HuH-7.5 (cell line): ENCODE data around the gene PLK2.

Experiments used
- DNase-seq: peaks from one replicate; pipeline ENCODE4 v3.0.0; 2011; ENCODE audit warnings: low spot score

PLK2 gene

DNA sequence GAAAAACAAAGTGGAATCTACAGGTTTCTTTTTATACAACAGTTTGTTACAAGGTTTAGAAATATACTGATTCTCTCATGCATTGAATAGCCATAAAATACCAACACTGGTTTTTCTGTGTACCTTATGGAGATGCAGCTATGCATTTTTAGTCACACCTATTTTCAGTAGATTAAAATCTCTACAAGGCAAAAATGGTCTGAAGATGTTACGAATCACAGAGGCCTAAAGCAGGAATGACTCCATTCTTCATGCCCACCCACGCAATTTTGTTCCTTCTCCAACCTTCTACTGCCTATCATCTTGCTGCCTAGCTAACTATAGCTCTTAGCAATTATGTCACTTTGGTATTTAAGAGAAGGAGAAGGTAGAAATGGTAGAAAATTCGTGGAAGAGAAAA is 9.9 kb downstream of the PLK2 start:
- DNase-seq, result no peak

DNA sequence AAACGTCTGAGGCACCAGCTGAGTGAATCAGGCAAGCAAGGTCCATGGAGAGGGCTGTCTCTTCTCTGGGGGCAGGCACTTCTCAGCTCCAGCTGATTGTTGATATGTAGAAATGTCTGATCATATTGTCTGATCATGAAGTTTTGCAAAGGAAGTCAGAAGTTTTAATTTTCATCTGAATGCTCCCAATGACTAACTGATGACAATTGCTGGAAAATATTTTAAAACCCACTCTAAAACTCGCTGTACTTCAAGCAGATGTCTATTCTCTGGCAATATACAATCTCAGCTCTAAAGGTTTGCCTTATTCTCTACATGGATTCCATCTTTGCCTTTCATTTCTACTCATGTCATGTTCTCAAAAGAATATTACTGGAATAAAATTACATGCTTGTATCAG is 12.7 kb downstream of the PLK2 start:
- DNase-seq, result no peak

DNA sequence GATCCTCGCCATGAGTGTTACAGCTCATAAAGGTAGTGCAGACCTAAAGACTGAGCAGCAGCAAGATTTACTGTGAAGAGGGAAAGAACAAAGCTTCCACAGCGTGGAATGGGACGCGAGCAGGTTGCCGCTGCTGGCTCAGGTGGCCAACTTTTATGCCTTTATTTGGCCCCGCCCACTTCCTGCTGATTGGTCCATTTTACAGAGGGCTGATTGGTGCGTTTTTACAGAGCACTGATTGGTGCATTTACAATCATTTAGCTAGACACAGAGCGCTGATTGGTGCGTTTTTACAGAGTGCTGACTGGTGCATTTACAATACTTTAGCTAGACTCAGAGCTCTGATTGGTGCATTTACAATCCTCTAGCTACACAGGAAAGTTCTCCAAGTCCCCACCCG is 13.9 kb downstream of the PLK2 start:
- no peak for DNase-seq

DNA sequence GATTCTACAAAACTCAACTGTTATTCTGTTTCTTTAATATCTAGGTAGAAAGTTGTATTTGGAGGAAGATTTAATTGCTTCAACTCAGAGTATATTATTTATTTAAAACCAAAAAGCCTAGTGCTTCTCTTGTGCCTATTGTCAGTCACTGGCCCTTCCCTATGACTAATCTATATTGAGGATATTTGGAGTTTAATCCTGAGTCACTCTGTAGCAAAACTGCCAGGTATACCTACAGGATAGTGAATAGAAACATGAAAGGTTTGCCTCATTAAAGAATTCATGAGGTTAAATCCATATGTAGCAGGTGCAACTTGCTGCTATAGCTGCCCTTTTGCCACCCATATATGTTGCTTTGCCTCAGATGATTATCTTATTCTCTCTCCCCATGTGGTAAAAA is 15.1 kb downstream of the PLK2 start:
- no peak for DNase-seq

DNA sequence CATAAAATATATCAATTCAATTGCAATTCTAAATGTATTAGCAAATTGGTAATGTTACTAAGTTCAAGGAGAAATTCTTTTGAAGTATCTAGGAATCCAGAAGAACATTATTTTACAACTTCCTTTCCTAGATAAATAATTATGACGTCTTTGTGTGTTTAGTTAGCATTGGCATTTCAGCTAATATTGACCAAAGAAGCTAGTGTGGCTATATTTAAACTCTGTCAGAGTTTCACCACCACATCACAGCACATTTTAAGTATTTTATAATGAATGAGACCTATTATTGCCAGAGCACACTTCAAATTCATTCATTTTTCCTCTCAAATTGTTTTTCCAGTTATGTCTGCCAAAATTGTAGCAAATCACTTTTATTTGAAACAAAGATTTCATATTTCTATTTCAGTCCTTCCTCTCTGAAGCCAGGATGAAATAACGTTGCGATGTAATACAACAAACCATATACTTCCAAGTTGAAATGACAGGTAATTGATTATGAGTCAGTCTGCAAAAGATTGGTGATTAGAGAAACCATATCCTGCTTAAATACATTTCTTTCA is 18.9 kb downstream of the PLK2 start:
- no peak for DNase-seq

DNA sequence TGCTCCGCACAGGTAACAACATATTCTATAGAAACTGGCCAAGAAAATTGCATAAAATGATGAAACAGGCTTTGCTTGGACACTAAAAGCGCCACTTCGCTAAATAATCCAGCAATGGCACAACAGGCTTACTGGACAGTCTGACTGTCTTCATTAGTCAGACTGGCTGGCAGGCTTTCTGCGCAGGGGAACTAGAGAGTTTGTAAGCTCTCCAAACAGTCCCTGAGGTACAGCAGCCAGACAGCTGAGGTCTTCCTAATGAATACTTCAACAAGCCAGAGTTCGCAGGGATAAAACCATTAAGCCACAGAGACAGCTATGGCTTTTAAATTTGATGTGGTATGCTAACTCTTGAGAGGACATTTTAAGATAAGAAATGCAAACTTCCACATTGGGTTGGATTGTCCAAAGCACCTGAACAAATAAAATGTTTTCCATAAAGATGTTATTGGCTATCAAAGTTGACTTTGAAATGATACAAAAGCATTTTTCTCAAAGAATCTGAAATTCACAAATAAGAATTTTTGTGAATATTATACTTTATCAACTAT is 20.7 kb downstream of the PLK2 start:
- DNase-seq, result no peak

DNA sequence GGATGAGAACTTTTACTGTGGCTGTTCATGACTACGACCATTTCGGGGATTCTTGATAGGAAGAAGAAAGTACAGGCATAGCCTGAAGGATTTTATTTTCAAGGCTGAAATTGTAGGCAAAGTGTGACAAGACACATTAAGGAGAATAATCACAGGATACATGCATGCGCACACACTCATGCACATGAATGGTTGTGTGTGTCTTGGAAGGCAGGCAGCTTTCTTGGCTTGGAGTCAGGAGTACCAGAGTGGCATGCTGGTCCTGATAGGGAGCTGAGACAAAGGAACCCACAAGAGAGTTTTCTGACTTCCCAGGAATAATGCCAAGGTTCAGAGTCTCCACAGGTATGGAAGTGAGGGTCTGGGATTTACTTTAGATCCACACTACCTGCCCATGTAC is 22.2 kb downstream of the PLK2 start:
- no peak for DNase-seq

DNA sequence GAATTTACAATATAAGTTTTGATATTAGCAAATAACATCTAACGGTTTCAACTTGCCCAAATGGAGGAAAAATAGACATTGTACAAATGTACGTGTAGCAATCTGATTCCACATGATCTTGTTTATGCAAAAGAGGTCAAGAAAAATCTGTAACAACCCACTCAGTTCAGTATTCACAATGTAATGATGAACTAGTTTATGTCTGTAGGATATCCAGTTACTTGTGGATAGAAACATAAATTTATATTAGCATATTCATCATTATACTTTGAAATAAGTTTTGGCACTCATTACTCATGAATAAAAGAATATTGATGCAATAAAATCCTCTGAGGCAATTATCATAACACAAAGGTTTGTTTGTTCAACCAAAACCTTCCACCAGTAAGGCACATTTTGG is 28.1 kb downstream of the PLK2 start:
- DNase-seq, result no peak

DNA sequence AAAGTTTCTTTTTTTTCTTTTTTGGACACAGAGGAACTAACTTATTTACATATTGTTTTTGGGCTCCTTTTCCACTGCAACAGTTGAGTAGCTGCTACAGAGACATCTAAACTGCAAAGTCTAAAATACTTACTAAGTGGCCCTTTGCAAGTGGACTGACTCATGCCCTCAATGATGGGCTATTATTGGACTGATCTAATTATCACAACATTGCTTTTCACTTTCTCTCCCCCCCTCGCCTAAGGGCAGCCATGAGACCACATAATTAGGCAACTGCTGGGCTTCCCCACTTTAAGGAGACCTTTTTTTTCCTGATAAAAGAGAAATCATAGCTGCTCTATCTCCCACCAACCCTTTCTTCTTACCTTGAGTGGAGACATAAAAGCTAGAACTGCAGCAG is 47.0 kb downstream of the PLK2 start:
- no peak for DNase-seq

DNA sequence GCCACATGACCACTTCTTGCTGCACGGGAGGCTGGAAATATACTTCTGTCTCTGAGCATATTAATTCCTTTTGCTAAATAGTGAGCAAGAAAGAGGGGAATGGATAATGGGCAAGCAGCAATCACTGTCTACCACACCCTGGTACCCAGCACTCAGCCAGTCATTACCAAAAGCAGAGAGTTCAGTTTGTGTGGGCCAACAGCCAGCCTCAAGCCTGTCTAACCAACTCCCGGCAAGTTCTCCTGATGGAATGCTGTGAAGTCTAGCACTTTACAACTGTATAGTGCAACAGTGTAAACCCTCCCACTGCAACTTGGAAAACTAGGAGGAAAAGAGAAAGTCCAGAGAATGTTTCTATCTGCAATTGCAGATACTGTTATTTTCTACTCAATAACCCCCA is 47.8 kb downstream of the PLK2 start:
- no peak for DNase-seq

DNA sequence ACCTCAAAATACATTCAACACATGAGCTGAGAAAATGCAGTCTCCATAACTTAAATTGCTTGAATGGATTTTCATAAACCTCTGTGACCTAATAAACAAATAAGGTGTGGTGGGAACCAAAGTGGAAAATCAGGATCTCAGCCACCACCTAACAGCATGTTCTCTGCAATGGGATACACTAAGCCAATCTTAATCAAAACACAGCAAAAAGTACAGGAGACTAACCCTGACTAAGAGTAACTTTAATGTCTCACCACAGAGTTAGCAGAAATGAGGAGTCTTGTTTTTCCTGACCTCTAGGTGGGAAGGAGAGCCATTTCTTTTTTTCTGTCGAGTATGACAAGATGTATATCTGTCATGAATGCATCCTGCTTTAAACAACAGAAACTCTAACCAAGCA is 48.5 kb downstream of the PLK2 start:
- DNase-seq, result no peak

DNA sequence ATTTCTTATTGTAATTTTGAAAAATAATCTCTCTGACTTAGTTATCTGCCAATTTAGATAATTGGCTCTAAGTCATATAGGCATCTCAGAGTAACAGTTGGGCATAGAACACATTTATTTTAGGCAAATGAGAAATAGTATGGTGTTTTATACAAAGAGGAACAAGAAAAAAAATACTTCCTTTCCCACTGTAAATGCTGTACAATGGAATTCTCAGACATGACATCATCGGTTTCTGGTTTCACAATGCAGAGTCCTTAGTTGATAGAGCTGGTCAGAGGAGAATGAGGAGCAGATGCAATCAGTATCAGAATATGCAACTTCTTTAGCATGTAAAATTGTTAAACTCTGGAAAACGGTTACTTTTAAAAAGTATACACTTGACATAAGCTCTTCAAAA is 49.4 kb downstream of the PLK2 start:
- no peak for DNase-seq

DNA sequence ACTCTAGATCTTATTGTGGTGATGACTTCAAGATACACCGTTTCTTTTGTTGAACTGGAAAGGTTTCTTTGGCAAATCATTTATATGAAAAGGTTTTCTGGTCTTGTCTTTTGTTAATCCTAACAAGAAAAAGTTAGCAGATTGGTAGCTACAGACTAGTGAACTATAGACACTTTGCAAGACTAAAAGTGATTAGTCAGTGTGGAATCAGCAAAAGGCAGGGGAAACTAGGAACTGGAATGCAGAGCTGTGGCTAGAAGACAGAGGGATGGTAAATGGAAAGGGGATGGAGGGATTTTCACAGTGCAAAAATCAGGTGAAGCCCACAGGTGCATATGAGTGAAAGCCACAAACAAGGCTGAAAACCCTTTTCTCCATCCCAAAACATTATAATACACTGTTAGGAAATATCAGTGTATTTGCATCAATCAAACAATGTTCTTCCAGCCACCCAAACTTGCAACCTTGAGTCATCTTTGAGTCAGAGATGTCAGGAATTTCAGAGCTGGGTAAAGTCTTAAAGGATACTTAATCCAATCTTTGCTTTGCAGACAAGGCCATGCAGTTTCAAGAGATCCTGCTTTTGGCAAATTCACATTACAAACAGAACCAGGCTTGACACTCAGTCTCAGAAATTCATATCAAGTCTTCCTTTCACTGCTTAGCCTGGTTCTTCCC is 52.7 kb downstream of the PLK2 start:
- DNase-seq, result no peak

DNA sequence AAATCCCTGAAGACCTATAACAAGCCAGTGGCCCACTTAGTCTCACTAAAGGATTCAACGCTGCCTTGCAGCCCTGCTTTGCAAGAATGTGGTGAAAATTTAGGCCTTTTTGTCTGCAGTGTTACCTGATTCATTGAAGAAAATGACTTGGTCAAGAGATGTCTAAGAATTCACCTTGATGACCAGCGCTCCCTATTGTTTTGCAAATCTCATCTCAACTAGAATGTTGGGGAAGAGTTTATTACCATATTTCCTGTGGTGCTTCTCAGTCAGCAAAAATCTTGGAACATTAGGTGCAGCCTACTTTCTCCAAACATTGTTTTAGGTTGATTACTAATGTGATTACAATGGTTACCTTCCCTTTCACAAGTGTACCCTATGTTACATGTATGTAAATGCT is 53.5 kb downstream of the PLK2 start:
- no peak for DNase-seq

DNA sequence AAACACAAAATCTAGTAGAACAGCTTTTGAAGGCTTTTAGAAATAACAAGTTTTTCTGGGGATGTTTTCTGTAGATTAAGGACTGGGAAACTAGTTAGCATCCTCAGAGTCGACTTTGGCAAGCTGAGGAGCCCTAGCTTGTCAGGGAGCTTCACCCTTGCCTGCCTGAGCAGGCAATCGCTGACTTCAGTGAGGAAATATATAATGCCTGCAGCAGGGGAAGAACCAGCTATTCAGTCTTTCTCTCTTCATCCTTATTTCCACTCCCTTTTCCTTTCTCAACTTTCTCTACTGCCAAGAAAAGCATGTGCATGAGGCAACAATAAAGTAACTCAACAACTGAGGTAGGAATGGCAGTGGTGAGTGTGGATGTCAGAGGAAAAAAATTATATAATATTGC is 54.7 kb downstream of the PLK2 start:
- no peak for DNase-seq

DNA sequence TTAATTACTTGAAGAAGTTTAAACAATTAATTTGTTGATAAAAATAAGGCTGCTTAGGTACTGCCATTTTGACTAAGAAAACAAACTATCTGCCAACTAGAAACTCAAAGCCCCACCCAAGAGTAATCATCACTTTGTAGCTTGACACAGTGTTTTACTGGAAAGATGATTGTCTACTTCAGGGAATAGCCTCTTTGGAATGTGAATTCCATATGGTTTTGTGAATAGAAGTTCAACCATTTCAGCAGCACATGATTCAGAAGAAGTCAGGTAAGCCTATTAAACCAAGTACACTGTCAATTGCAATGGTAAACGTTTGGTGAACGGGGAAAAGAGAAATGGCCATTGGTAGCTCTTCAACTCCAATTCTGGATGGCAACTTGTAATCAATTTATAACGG is 55.2 kb downstream of the PLK2 start:
- no peak for DNase-seq
